Activated CD4-positive, alpha-beta memory T cell treated with anti-CD3 and anti-CD28 coated beads for 36 hours (primary cell): Measurements from ENCODE around the gene CFAP65. TPM values are rescaled to one million over a fixed set of nuclear protein-coding genes. Genes with fewer than 3 reads are reported as not detected.

Source experiments
- CTCF ChIA-PET: fragments of 350-600 bp; sonication (Branson Sonifier 250); formaldehyde crosslinking; loops from one replicate; lab custom pipeline; 2021; ENCODE audit warnings: antibody characterized with exemption, inconsistent platforms; lab: Charles Lee
- POLR2A ChIA-PET: fragments of 350-600 bp; sonication (Branson Sonifier 250); formaldehyde crosslinking; loops from one replicate; lab custom pipeline; 2021; ENCODE audit warnings: antibody characterized with exemption; lab: Charles Lee
- DNase-seq: peaks from one replicate; pipeline ENCODE4 v3.0.0-alpha.2; 2020
- H3K27ac Mint-ChIP-seq: one replicate; pipeline ENCODE4 v1.8.0; 2021; ENCODE audit warnings: mixed read lengths
- H3K27me3 Mint-ChIP-seq: one replicate; pipeline ENCODE4 v1.8.0; 2021; ENCODE audit warnings: mixed read lengths
- H3K36me3 Mint-ChIP-seq: one replicate; pipeline ENCODE4 v1.8.0; 2021; ENCODE audit warnings: mixed read lengths
- H3K4me1 Mint-ChIP-seq: one replicate; pipeline ENCODE4 v1.8.0; 2021; ENCODE audit warnings: low read depth, mixed read lengths
- H3K4me3 Mint-ChIP-seq: one replicate; pipeline ENCODE4 v1.8.0; 2021; ENCODE audit warnings: mild to moderate bottlenecking, mixed read lengths
- H3K9me3 Mint-ChIP-seq: one replicate; pipeline ENCODE4 v1.8.0; 2021; ENCODE audit warnings: mixed read lengths
- intact Hi-C: fragments of 100-400 bp; cut with micrococcal nuclease; formaldehyde crosslinking; loops from one replicate; pipeline ENCODE4 v1.15.1; 2023
- total RNA-seq, 2 experiments: library from RNA; stranded (reverse); gene quantifications; one replicate each; pipeline ENCODE4 v1.2.3, GENCODE V29; 2021

CFAP65 gene
- total RNA-seq, 2 experiments from 2014 or later, result not detected

DNA sequence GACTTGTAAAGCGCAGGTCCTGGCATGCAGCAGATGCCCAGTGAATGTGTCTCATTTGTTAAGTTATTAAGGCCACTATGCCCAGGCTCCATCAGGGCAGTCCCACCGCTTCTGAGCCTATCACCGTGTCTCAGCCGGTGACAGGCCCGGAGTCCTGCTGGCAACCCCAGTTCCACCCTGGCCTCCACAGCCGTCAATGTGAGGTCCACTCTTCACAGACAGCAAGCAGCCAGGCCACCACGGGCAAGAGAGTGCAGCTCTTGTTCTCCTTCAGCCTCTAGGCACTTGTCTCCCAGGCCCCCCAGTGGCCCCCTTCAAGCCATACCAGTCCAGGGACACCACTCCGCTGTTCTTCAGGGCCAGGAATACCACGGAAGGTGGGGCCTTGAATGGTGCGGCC lies 22.6 kb downstream of the CFAP65 start:
- POLR2A ChIA-PET, result no interaction called here

DNA sequence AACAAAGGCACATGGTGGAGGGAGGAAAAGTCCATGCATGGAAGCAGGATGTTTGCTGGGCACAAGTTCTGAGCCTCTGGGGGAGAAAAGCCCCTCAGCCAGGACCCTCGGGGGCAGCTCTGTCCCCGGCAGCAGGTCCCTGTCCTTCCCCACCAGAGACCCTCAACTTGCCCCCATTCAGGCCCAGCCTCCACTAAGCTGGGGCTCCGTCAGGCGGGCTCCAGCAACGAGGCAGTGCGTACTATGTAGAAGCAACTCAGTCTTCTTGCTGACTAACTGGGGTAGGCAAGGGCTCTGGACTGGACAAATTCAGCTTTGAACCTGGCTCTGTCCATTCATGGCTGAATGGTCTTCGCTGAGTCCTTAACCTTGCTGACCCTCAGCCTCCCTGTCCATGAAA lies 23.0 kb downstream of the CFAP65 start:
- Mint-ChIP-seq H3K9me3 (no peaks in the 10 kb centered on the region), H3K36me3 (no peaks in the 10 kb centered on the region), H3K4me3 (no peak overlapping the region), H3K27me3 (no peaks in the 10 kb centered on the region), H3K27ac (no peak overlapping the region), H3K4me1 (no peaks in the 10 kb centered on the region)
- ChIA-PET CTCF (interaction anchor here (1.0 to 3.3 kb wide), 4 partner anchors 11 to 136 kb away, joined by 3 to 14 read pairs (median 4); no protein-coding TSS in a partner anchor), POLR2A (no interaction called here)
- DNase-seq, result no peak
- intact Hi-C loops, result no loop called here

More for the DNA sequence above, 22.6 kb downstream of the CFAP65 start:
- no peaks in the 10 kb centered on the region for H3K4me1 Mint-ChIP-seq
- H3K4me3 Mint-ChIP-seq, result no peak overlapping the region
- H3K9me3 Mint-ChIP-seq, result no peaks in the 10 kb centered on the region
- CTCF ChIA-PET, result interaction anchor here (1.3 to 3.3 kb wide), 3 partner anchors 11 to 136 kb away, joined by 3 to 14 read pairs (median 4); no protein-coding TSS in a partner anchor
- intact Hi-C loops, result no loop called here
- no peaks in the 10 kb centered on the region for H3K27me3 Mint-ChIP-seq
- H3K36me3 Mint-ChIP-seq, result no peaks in the 10 kb centered on the region
- H3K27ac Mint-ChIP-seq, result no peak overlapping the region
- DNase-seq, result no peak

DNA sequence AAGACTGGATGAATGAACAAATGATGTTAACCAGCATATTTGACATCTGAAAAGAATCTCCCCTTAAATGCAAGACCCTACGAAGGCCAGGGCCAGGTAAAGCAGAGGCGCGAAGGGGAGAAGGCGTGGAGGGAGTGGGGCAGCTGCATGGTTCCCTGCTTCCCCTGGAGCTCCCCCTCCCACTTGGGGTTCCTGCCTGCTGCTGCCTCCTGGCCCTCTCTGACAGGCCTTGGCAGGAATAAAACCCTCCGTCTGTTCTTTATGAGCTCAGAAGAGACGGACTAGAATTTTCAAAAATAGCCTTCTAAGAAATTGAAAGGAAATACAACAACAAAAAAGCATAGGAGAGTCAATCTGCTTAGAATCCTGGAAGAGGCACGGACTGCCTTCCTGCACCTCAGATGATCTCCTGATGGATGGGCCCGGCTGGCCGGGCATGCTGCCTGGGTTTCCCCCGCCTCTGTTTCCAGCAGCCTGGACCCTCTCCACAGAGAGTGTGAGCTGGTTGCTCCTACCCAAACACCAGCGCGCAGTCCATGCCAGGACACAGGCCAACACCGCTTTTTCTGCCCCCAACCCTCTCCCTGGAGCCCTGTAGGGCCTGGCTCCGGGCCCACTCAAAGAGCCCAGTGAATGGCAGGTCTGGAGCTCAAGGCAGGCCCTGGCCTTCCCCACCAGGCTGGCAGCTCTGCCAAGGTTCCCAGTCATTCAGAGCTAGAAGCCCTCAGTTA lies 23.9 kb downstream of the CFAP65 start:
- POLR2A ChIA-PET, result interaction anchor here (0.6 kb wide), 1 partner anchor 8 kb away, joined by 3 read pairs; no protein-coding TSS in a partner anchor
- no peak overlapping the region for H3K27ac Mint-ChIP-seq
- no peak overlapping the region for H3K4me3 Mint-ChIP-seq
- H3K9me3 Mint-ChIP-seq, result no peaks in the 10 kb centered on the region
- no peak for DNase-seq
- intact Hi-C loops, result no loop called here
- H3K4me1 Mint-ChIP-seq, result no peaks in the 10 kb centered on the region
- CTCF ChIA-PET, result interaction anchor here (1.0 to 1.6 kb wide), 3 partner anchors 13 to 86 kb away, joined by 3 to 5 read pairs (median 3); no protein-coding TSS in a partner anchor
- no peaks in the 10 kb centered on the region for H3K36me3 Mint-ChIP-seq
- no peaks in the 10 kb centered on the region for H3K27me3 Mint-ChIP-seq

DNA sequence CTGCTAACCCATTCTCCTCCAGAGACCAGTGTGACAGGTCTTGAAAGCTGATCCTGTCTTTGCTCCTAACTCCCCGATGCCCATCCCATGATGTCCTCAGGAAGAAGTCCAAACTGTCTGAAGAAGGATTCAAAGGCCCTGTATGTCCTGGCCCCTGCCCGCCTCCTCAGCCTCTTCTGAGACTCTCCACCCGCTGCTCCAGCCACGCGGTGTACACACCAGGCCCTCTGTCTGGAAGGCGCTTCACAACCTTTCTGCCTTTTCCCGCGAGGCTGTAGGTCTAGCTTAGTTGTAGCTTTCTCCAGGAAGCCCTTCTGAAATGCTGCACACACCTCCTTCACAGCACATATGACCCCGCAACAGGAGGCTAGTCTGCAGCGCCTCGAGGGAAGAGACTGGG lies 24.6 kb downstream of the CFAP65 start:
- CTCF ChIA-PET, result interaction anchor here (1.3 kb wide), 1 partner anchor 87 kb away, joined by 3 read pairs; no protein-coding TSS in a partner anchor
- Mint-ChIP-seq H3K4me3 (no peak overlapping the region), H3K9me3 (no peaks in the 10 kb centered on the region), H3K27me3 (no peaks in the 10 kb centered on the region), H3K36me3 (no peaks in the 10 kb centered on the region), H3K4me1 (no peaks in the 10 kb centered on the region), H3K27ac (no peak overlapping the region)
- intact Hi-C loops, result no loop called here
- DNase-seq, result no peak
- POLR2A ChIA-PET, result no interaction called here

DNA sequence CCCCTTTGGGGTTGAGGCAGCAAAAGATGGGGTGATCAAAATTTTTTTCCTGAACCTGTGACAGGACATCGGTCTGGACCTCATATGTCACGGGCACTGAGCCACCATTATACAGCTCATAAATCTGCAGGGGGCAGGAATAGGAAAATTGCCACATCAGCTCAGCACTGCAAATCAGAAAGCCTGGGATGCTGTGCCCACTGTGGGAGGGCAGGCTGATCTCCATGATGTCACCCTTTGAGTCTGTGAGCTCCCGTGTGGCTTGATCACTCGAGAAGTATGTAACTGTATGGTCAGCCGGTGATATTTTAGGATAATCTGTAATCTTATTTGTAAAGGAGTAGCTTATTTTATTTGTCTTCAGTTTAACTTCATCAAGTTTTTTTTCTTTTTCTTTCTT lies 30.4 kb downstream of the CFAP65 start:
- H3K27me3 Mint-ChIP-seq, result peaks cover 17% of the 10 kb centered on the region
- intact Hi-C loops, result no loop called here
- H3K4me3 Mint-ChIP-seq, result no peak overlapping the region
- ChIA-PET CTCF (interaction anchor here (0.7 to 1.8 kb wide), 8 partner anchors 16 to 335 kb away, joined by 3 to 6 read pairs (median 4); no protein-coding TSS in a partner anchor), POLR2A (no interaction called here)
- H3K9me3 Mint-ChIP-seq, result no peaks in the 10 kb centered on the region
- H3K27ac Mint-ChIP-seq, result no peak overlapping the region
- no peak for DNase-seq
- H3K4me1 Mint-ChIP-seq, result no peaks in the 10 kb centered on the region
- no peaks in the 10 kb centered on the region for H3K36me3 Mint-ChIP-seq

DNA sequence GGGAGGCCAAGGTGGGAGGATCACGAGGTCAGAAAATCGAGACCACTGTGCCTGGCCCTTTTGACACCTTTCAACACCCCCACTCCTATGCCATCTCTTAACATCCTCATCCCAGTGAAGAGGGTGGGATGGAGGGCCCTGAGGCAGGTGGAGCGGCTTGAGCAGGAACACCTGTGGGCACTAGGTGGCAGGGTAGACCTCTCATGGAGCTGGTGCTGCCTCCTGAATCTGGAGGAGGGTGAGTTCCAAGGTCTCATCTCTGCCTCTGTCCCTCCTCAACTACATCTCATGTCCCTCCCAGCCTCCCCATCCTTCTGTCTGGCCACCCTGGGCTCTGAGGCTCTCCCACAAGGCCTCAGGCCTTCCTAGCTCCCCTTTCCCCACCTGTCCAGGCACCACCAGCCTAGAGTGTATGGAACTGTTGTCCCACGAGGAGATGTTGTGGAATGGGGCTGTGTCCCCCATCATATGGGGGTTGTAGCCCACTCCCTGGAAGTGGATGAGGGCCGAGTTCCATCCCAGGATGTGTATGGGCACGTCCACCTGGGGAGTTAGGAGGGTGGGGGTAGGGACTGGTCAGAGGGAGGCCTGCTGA lies 31.1 kb downstream of the CFAP65 start:
- Mint-ChIP-seq H3K36me3 (no peaks in the 10 kb centered on the region), H3K27me3 (peaks cover 20% of the 10 kb centered on the region), H3K27ac (no peak overlapping the region), H3K9me3 (no peaks in the 10 kb centered on the region), H3K4me1 (no peaks in the 10 kb centered on the region), H3K4me3 (no peak overlapping the region)
- peak; percentile 41 for DNase-seq
- intact Hi-C loops, result no loop called here
- POLR2A ChIA-PET, result no interaction called here
- CTCF ChIA-PET, result interaction anchor here (0.6 to 1.8 kb wide), 7 partner anchors 15 to 163 kb away, joined by 3 to 6 read pairs (median 5); no protein-coding TSS in a partner anchor

DNA sequence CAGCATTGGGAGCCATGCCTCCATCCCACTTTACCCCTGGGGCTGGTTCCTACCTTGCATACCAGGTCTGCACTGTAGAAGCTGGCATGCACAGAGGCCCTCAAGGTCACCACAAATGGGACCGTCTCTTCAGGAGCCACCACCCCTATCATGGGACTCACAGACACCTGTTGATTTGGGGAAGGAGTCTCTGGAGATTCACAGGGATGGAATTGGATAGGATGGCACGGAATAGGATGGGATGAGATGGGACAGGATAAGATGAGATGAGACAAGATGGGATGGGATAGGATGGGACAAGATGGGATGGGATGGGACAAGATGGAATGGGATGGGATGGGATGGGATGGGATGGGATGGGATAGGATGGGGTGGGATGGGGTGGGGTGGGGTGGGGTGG lies 32.0 kb downstream of the CFAP65 start:
- H3K36me3 Mint-ChIP-seq, result no peaks in the 10 kb centered on the region
- ChIA-PET CTCF (interaction anchor here (1.2 to 1.9 kb wide), 3 partner anchors 14 to 29 kb away, joined by 3 to 11 read pairs (median 5); no protein-coding TSS in a partner anchor), POLR2A (interaction anchor here (0.5 kb wide), 1 partner anchor 8 kb away, joined by 3 read pairs; no protein-coding TSS in a partner anchor)
- H3K4me3 Mint-ChIP-seq, result no peak overlapping the region
- H3K9me3 Mint-ChIP-seq, result no peaks in the 10 kb centered on the region
- intact Hi-C loops, result no loop called here
- H3K27ac Mint-ChIP-seq, result no peak overlapping the region
- no peak for DNase-seq
- H3K27me3 Mint-ChIP-seq, result peaks cover 28% of the 10 kb centered on the region
- no peaks in the 10 kb centered on the region for H3K4me1 Mint-ChIP-seq

DNA sequence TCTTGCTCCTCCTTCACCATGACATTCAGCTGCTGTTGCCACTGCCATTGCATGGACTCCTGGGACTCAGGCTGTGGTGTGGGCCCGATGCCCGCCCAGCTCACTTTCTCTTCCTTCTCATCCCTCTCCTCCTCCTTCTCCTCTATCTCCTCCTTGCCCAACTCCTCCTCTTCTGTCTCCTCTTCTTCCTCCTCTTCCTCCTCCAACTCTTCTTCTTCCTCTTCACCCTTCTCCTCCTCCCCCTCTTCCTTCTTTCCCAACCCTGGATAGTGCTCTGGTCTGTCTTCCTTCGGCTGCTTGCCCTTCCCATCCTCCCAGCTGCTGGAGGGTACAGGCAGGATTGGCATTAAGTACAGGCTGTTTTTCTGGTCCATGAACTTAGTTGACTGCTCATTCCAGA lies 37.3 kb downstream of the CFAP65 start:
- H3K4me1 Mint-ChIP-seq, result peaks cover 9% of the 10 kb centered on the region
- DNase-seq, result no peak
- H3K4me3 Mint-ChIP-seq, result no peak overlapping the region
- CTCF ChIA-PET, result interaction anchor here (1.4 to 3.3 kb wide), 3 partner anchors 8 to 151 kb away, joined by 3 to 20 read pairs (median 5); no protein-coding TSS in a partner anchor
- intact Hi-C loops, result loop anchor here (1.0 kb wide), 1 partner anchor 24 kb away; no protein-coding TSS in a partner anchor
- peaks cover 60% of the 10 kb centered on the region for H3K27me3 Mint-ChIP-seq
- no peaks in the 10 kb centered on the region for H3K9me3 Mint-ChIP-seq
- POLR2A ChIA-PET, result no interaction called here
- H3K36me3 Mint-ChIP-seq, result no peaks in the 10 kb centered on the region
- no peak overlapping the region for H3K27ac Mint-ChIP-seq

DNA sequence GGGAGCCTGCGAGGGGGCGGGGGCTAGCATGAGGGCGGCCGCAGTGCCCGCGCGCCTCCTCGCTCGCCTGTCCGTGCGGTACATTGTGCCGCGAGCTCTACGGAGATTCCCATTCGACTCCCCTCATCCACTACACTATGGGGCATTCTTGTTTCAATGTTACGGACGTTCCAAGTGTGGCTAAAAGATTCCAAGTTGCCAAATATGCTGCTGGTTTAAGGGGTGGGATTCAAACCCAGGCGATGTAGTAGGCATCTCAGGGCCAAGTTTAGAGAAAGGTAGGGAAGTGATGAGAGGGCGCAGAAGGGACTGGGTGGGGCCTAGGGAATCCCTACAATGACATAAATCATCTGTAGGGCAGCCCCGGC lies 38.1 kb downstream of the CFAP65 start:
- intact Hi-C loops, result loop anchor here (1.0 kb wide), 1 partner anchor 23 kb away; no protein-coding TSS in a partner anchor
- Mint-ChIP-seq H3K4me3 (no peak overlapping the region), H3K9me3 (no peaks in the 10 kb centered on the region), H3K36me3 (no peaks in the 10 kb centered on the region), H3K27me3 (peaks cover 63% of the 10 kb centered on the region), H3K27ac (no peak overlapping the region), H3K4me1 (peaks cover 9% of the 10 kb centered on the region)
- POLR2A ChIA-PET, result interaction anchor here (1.1 kb wide), 1 partner anchor 23 kb away, joined by 4 read pairs; no protein-coding TSS in a partner anchor
- CTCF ChIA-PET, result interaction anchor here (1.4 to 3.3 kb wide), 4 partner anchors 22 to 151 kb away, joined by 3 to 20 read pairs (median 11); no protein-coding TSS in a partner anchor
- no peak for DNase-seq

DNA sequence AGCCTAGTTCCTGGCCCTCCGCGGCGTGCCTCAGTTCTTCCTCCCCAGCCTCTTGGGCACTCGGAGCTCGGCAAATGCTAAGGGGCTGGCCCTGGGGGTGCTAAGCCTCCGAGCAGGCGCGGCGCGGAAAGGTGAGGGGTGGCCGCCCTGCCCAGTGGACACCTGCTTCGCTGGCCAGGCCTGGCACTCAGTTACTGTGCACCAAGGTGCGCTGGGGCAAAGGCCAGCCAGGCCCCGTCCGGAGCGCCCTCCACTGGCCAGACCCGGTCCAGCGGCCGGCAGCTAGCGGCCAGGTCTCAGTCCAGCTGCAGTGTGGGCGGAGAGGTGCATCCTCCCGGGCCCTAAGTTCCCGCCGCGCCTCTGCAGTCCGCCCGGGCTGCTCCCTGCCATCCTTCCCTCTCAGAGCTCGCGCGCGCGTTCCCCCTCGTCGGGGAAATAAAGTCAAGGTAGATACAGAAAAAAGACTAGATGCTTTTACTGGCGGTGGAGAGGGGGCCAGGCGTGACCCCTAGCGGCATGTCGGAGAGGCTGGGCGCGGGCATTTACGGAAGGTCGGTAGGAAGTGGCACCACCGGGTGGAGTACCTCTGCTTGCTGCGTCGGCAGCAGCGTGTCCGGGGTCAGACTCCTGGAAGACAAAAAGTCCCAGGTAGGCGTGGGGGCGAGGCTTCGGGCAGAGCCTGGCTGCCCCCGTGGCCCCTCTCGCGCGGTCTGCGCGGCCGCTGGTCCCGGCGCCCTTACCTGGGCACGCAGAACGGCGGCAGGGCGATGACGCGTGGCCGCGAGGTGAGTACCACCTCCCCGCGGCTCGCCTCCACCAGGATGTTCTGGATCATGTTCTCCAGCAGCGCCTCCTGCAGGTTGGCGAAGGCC lies 38.7 kb downstream of the CFAP65 start:
- H3K4me3 Mint-ChIP-seq, result peak overlapping the region; percentile 33
- DNase-seq, result peak; percentile 77
- intact Hi-C loops, result loop anchor here (1.0 kb wide), 1 partner anchor 22 kb away; no protein-coding TSS in a partner anchor
- H3K4me1 Mint-ChIP-seq, result peaks cover 9% of the 10 kb centered on the region
- no peak overlapping the region for H3K27ac Mint-ChIP-seq
- peaks cover 66% of the 10 kb centered on the region for H3K27me3 Mint-ChIP-seq
- no peaks in the 10 kb centered on the region for H3K9me3 Mint-ChIP-seq
- no peaks in the 10 kb centered on the region for H3K36me3 Mint-ChIP-seq
- POLR2A ChIA-PET, result interaction anchor here (1.1 kb wide), 1 partner anchor 22 kb away, joined by 4 read pairs; no protein-coding TSS in a partner anchor
- CTCF ChIA-PET, result interaction anchor here (0.6 to 3.3 kb wide), 9 partner anchors 9 to 152 kb away, joined by 3 to 20 read pairs (median 3); partner anchors contain the start of gene CRYBA2
